ENCODE data around the gene CHORDC1.

The CHORDC1 gene

DNA sequence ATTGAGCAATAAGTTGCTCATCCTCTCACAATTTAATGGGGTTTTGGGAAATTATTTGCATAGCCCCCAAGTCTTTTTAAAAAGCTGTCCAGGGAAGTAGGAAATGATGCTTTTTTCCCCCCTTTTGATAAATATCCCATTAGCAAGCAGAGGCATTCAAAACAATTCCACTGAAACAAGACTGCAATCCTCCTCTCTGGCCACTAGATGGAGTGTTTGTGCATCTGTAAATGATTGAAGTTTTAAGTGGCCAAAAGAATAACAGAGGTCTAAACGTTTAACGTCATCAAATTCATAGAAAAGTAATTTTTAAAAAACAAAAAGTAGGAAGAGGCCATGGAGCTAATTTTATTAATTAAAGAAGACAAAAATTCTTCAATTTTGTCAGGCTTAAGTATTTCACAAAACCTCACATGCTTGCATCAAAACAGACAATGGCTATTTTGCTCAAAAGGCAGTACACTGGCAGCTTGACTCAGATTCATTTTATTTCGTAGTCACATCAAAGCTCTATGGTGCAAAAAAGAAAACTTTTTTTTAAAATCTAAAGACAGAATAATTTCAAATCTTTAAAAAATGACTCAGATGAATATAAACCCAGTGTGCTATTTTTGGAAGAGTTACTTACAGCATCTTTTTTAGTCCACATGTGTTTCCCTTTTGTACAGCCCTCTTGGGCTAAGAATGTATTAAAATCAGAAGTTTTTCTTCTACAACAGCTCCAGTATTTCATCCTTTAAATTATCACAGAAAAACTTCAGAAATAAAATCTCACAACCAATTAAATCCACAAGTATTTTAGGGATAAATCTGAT, 17.8 kb downstream of the CHORDC1 start:
- peaks cover 75 to 98% (median 84%) of the 10 kb centered on the region in 11 experiments for H3K36me3 ChIP-seq
- H3K27ac ChIP-seq, result no peak overlapping the region
- H3K4me3 ChIP-seq, result no peak overlapping the region
- H3K9me3 ChIP-seq (replicated peaks in 1 of 11), result no peaks in the 10 kb centered on the region
- TF ChIP-seq Cebpa-rat (IDR thresholded peaks at IDR 0.05), result no peak
- H3K4me1 ChIP-seq, result peaks cover 5 to 19% (median 10%) of the 10 kb centered on the region in 10 experiments; a peak in 17 of 20 replicates
- H3K27me3 ChIP-seq, result no peaks in the 10 kb centered on the region
- H3K9ac ChIP-seq, result no peak overlapping the region; a peak in 1 of 22 replicates
- peaks cover 16 to 58% (median 48%) of the 10 kb centered on the region in 11 experiments; a peak in 21 of 22 replicates for H4K20me1 ChIP-seq
- H3K4me2 ChIP-seq, result peak overlapping the region in 3 of 11 experiments; percentile 9 to 13 (median 12); a peak in 4 of 22 replicates

DNA sequence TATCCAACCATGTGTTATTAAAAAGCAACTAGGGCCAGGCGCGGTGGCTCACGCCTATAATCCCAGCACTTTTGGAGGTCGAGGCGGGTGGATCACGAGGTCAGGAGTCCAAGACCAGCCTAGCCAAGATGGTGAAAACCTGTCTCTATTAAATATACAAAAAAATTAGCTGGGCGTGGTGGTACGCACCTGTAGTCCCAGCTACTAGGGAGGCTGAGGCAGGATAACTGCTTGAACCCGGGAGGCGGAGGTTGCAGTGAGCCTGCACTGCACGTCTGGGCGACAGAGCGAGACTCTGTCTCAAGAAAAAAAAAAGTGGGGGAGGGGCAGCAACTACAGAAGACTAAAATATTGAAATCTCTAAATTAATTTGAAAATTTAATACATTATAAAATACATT, 18.4 kb downstream of the CHORDC1 start:
- Histone ChIP-seq H3K4me2 (no peak overlapping the region; a peak in 1 of 22 replicates), H4K20me1 (peaks cover 10 to 52% (median 42%) of the 10 kb centered on the region in 11 experiments; a peak in 21 of 22 replicates), H3K4me1 (peaks cover 5 to 19% (median 10%) of the 10 kb centered on the region in 10 experiments; a peak in 17 of 20 replicates), H3K9me3 (replicated peaks in 1 of 11) (no peaks in the 10 kb centered on the region), H3K9ac (no peak overlapping the region), H3K27ac (no peak overlapping the region), H3K36me3 (peaks cover 69 to 97% (median 78%) of the 10 kb centered on the region in 11 experiments), H3K27me3 (no peaks in the 10 kb centered on the region), H3K4me3 (no peak overlapping the region)
- no peak for TF ChIP-seq Cebpa-rat (IDR thresholded peaks at IDR 0.05)

DNA sequence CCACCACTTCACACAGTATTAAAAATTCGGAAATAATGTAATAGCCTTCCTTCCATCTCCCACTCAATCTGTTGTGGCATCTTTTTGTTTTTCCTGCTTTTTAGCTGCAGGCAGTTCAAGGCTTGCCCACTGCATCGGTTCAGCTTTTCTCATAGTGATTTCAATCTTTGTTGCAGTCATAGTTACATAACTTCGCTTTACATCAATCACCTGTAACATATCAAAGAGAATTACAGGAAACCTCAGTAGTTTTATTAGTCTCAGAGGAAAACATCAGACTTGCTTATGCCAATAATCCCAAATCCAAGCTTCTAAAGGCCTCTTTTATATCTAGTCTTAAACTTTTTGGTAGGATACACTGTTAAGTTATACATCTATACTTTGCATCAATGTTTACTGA, 20.5 kb downstream of the CHORDC1 start:
- TF ChIP-seq Cebpa-rat (IDR thresholded peaks at IDR 0.05), result no peak
- H3K36me3 ChIP-seq, result peaks cover 68 to 97% (median 75%) of the 10 kb centered on the region in 11 experiments

DNA sequence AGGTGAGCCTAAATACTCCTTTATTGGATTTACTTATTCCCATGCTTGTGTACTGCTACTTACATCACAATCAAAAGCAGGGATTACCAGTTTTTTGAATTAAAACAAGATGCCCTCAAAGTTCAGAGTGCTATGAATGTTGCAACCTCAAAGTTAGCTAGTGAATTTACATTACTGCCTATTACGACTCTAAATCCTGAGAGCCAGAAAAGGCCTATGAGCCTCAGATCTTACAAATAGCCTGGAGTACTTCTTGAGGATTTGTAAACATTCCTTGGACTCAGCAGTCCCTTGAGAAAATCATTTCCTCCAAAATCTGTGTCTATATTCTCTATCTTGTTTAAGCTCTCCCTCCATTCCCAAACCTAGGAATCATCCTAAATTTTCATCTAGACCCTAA, 25.5 kb downstream of the CHORDC1 start:
- H3K27me3 ChIP-seq, result no peaks in the 10 kb centered on the region
- TF ChIP-seq Cebpa-rat (IDR thresholded peaks at IDR 0.05), result no peak
- no peaks in the 10 kb centered on the region for H3K9me3 ChIP-seq (replicated peaks in 1 of 11)
- H3K4me2 ChIP-seq, result no peak overlapping the region
- H3K27ac ChIP-seq, result no peak overlapping the region
- H3K9ac ChIP-seq, result no peak overlapping the region
- H3K4me3 ChIP-seq, result no peak overlapping the region
- peaks cover 60 to 92% (median 69%) of the 10 kb centered on the region in 11 experiments for H3K36me3 ChIP-seq
- H3K4me1 ChIP-seq, result no peaks in the 10 kb centered on the region
- peaks cover 0 to 9% (median 0%) of the 10 kb centered on the region in 11 experiments; a peak in 1 of 22 replicates for H4K20me1 ChIP-seq

More for the DNA sequence above, 20.5 kb downstream of the CHORDC1 start:
- H3K4me3 ChIP-seq, result no peak overlapping the region
- H3K27me3 ChIP-seq, result no peaks in the 10 kb centered on the region
- H4K20me1 ChIP-seq, result peaks cover 8 to 31% (median 23%) of the 10 kb centered on the region in 11 experiments; a peak in 20 of 22 replicates
- no peaks in the 10 kb centered on the region for H3K9me3 ChIP-seq (replicated peaks in 1 of 11)
- no peak overlapping the region for H3K4me2 ChIP-seq
- H3K4me1 ChIP-seq, result peaks cover 5 to 19% (median 10%) of the 10 kb centered on the region in 10 experiments; a peak in 17 of 20 replicates
- no peak overlapping the region for H3K27ac ChIP-seq
- no peak overlapping the region for H3K9ac ChIP-seq

DNA sequence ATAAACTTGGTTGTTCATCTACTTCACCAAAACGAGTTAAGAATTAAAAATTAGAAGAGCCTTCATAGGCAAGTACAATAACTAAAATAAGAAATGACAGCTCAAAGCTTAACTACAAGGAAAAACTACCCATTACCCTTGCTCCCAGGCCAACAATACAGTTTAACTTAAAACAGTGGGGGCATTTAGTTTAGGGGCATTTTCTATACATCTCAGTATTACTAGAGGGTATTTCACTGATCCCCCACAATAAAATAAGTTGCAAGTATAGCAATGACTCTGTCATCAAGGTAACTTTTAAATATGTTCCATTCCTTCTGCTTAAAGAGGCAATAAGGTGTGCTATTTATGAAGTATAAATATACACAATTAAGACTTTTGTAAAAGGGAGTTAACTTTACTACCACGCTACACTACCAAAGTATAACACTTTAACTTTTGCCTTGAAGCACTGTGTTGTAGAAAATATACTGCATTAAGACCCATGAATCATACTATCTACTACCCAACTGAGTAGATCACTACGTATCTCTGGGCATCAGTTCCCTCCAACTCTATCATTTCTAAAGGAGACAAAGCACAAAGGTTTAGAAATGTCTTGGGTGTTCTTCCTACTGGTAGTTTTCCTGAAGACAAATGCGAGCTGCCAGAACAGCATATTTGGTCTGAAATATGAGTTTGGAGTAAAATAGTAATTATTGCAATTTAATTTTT, 29.8 kb downstream of the CHORDC1 start:
- Histone ChIP-seq H3K9me3 (replicated peaks in 1 of 11) (peaks cover 0 to 4% (median 0%) of the 10 kb centered on the region in 11 experiments; a peak in 1 of 22 replicates), H4K20me1 (peaks cover 0 to 9% (median 0%) of the 10 kb centered on the region in 11 experiments; a peak in 1 of 22 replicates), H3K4me2 (no peak overlapping the region), H3K9ac (no peak overlapping the region), H3K27me3 (no peaks in the 10 kb centered on the region), H3K4me3 (no peak overlapping the region), H3K27ac (no peak overlapping the region), H3K36me3 (peaks cover 50 to 93% (median 67%) of the 10 kb centered on the region in 11 experiments), H3K4me1 (no peaks in the 10 kb centered on the region)
- TF ChIP-seq Cebpa-rat (IDR thresholded peaks at IDR 0.05), result no peak

DNA sequence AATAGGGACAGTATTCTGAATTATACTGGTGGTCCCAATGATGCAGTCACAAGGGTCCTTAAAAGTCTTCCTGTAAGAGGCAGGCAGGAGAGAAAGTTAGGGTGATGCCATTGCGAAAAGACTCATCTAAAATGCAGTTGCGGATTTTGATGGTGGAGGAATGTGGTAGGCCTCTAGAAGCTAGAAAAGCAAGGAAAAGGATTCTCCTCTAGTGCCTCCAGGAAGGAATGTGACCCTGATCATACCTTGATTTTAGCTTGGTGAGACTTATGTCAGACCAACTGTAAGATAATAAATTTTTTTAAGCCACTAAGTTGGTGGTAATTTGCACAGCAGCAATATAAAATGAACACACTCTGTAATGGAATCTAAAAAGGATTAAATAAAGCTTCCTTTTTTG, 33.8 kb downstream of the CHORDC1 start:
- no peak for TF ChIP-seq Cebpa-rat (IDR thresholded peaks at IDR 0.05)
- Histone ChIP-seq H3K4me3 (no peak overlapping the region), H3K4me1 (no peaks in the 10 kb centered on the region), H3K36me3 (peaks cover 20 to 62% (median 43%) of the 10 kb centered on the region in 11 experiments; a peak in 21 of 22 replicates), H3K9ac (no peak overlapping the region), H3K4me2 (no peak overlapping the region), H3K27me3 (no peaks in the 10 kb centered on the region), H3K27ac (no peak overlapping the region), H4K20me1 (no peaks in the 10 kb centered on the region), H3K9me3 (replicated peaks in 1 of 11) (peaks cover 0 to 6% (median 0%) of the 10 kb centered on the region in 11 experiments; a peak in 3 of 22 replicates)

DNA sequence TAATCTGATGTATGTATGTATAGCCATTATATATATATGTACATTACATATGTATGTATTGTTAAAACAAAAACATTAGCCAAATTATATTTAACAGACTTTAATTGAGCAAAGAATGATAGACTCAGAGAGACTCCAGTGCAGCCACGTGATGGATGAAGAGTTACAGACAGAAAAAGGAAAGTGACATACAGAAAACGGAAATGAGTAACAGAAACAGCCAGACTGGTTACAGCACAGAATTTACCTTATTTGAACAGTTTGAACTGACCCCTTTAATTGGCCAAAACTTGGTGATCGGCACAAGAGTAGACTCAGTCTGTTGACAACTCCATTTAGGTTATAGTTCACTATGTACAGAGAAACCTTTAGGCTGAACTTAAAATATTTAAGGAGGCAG, 35.0 kb downstream of the CHORDC1 start:
- Histone ChIP-seq H3K27me3 (no peaks in the 10 kb centered on the region), H3K36me3 (peaks cover 15 to 52% (median 35%) of the 10 kb centered on the region in 11 experiments; a peak in 21 of 22 replicates), H3K9me3 (replicated peaks in 1 of 11) (peaks cover 0 to 6% (median 0%) of the 10 kb centered on the region in 11 experiments; a peak in 3 of 22 replicates), H3K9ac (no peak overlapping the region), H3K27ac (no peak overlapping the region), H4K20me1 (no peaks in the 10 kb centered on the region), H3K4me3 (no peak overlapping the region), H3K4me1 (no peaks in the 10 kb centered on the region), H3K4me2 (no peak overlapping the region)
- no peak for TF ChIP-seq Cebpa-rat (IDR thresholded peaks at IDR 0.05)

DNA sequence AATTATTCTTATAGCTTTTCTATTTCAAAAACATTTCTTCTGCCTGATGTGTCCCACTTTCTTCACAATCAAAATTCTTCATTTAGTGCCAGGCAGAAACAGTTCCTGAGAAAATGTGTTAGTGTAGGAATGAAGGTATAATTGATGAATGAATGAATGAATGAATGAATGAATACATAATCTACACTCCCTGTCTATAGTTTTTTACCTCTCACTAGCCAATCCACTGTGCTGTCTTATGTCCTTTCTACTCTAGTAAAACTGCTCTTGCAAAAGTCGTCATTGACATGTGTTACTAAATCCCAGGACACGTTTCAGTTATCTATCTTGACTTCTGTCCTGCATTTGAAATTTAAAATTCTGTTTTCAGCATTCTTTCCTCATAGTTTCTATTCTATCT, 42.9 kb downstream of the CHORDC1 start:
- Histone ChIP-seq H3K4me2 (no peak overlapping the region), H4K20me1 (no peaks in the 10 kb centered on the region), H3K36me3 (no peaks in the 10 kb centered on the region), H3K9ac (no peak overlapping the region), H3K27ac (no peak overlapping the region), H3K4me3 (no peak overlapping the region), H3K4me1 (peaks cover 0 to 17% (median 0%) of the 10 kb centered on the region in 10 experiments; a peak in 4 of 20 replicates), H3K27me3 (no peaks in the 10 kb centered on the region), H3K9me3 (replicated peaks in 1 of 11) (no peaks in the 10 kb centered on the region)
- no peak for TF ChIP-seq Cebpa-rat (IDR thresholded peaks at IDR 0.05)

DNA sequence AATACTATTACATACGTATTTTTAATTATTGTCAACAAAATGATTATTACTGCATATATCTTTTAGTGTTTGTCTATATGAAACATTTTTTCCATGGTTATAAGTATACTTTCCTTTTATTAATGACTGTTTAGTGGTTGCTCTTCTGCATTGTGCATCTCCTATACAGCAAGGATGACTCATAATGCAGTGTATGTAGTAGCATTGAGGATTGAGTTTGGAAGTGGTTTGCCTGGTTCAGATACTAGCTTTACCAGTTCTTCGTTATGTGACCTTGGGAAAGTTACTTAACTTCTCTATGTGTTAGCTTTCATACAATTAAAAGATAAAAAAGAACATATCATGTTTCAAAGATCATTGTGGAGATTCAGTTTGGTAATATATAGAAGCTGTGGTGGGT, 44.1 kb downstream of the CHORDC1 start:
- H3K27ac ChIP-seq, result no peak overlapping the region
- no peaks in the 10 kb centered on the region for H3K36me3 ChIP-seq
- H3K9me3 ChIP-seq (replicated peaks in 1 of 11), result no peaks in the 10 kb centered on the region
- no peak for TF ChIP-seq Cebpa-rat (IDR thresholded peaks at IDR 0.05)
- no peak overlapping the region for H3K9ac ChIP-seq
- no peak overlapping the region for H3K4me3 ChIP-seq
- H3K4me1 ChIP-seq, result peaks cover 0 to 17% (median 0%) of the 10 kb centered on the region in 10 experiments; a peak in 4 of 20 replicates
- no peaks in the 10 kb centered on the region for H4K20me1 ChIP-seq
- no peaks in the 10 kb centered on the region for H3K27me3 ChIP-seq
- no peak overlapping the region for H3K4me2 ChIP-seq
